Astrocyte (in vitro differentiated cells and primary cell): ENCODE measurements around the gene CERS6.

ENCODE experiments used
- EZH2 ChIP-seq: IDR thresholded peaks from 2 replicates; pipeline ENCODE4 v1.6.1; 2012; ENCODE audit warnings: mild to moderate bottlenecking, low read length, inconsistent platforms; ENCODE audit not compliant: insufficient read depth
- TF ChIP-seq, protein P1 (sequence below): IDR thresholded peaks from 2 replicates; pipeline ENCODE4 v1.5.1; 2011; ENCODE audit warnings: low read depth, mild to moderate bottlenecking, inconsistent platforms, low read length, moderate library complexity; ENCODE audit not compliant: insufficient read depth

GRCh38 chr2:168490015-168490874 is 34.2 kb downstream of the CERS6 start:
- TF ChIP-seq, protein P1, sequence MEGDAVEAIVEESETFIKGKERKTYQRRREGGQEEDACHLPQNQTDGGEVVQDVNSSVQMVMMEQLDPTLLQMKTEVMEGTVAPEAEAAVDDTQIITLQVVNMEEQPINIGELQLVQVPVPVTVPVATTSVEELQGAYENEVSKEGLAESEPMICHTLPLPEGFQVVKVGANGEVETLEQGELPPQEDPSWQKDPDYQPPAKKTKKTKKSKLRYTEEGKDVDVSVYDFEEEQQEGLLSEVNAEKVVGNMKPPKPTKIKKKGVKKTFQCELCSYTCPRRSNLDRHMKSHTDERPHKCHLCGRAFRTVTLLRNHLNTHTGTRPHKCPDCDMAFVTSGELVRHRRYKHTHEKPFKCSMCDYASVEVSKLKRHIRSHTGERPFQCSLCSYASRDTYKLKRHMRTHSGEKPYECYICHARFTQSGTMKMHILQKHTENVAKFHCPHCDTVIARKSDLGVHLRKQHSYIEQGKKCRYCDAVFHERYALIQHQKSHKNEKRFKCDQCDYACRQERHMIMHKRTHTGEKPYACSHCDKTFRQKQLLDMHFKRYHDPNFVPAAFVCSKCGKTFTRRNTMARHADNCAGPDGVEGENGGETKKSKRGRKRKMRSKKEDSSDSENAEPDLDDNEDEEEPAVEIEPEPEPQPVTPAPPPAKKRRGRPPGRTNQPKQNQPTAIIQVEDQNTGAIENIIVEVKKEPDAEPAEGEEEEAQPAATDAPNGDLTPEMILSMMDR: no peak
- TF ChIP-seq EZH2: no peak
